MM.1S (cell line): ENCODE measurements around the gene LUC7L.

Experiments used
- CTCF ChIP-seq: fragments of 300-600 bp; sonication (generic); IDR thresholded peaks from 2 replicates; pipeline ENCODE4 v1.5.1; 2016; ENCODE audit warnings: antibody characterized with exemption, low read length, mixed read lengths
- EZH2 ChIP-seq: fragments of 300-600 bp; sonication (generic); optimal IDR thresholded peaks from 2 replicates; pipeline ENCODE3; 2017; ENCODE audit warnings: low read depth, mild to moderate bottlenecking, antibody characterized with exemption, low read length, mixed read lengths

- TF ChIP-seq CTCF, result no peak
- TF ChIP-seq EZH2, result no peak
Measured at GRCh38 chr16:178668-179015, 50.6 kb downstream of the LUC7L start.
